Small intestine (tissue), 7 donors: ENCODE measurements around the gene DHRS12. TPM values are rescaled to one million over a fixed set of nuclear protein-coding genes. Genes with fewer than 3 reads are reported as not detected.

Experiments
- DNase-seq, 2 donors: peaks; one replicate each; pipeline versions ENCODE4 v3.0.0 to v3.0.0-alpha.2; 2013
- FAIRE-seq: peaks from 2 replicates; lab custom pipeline; 2012; peaks lifted over from hg19 to GRCh38; lab: Jason Lieb, UNC
- H3K27ac ChIP-seq, 3 donors: one replicate each; pipeline ENCODE4 v1.5.1; 2013; ENCODE audit warnings: low read length in 2 of 3, mild to moderate bottlenecking in 2 of 3, control low read depth in 1 of 3, inconsistent platforms in 1 of 3, low read depth in 1 of 3, moderate library complexity in 1 of 3
- H3K27me3 ChIP-seq, 3 donors: one replicate each; pipeline ENCODE4 v1.6.1; 2013; ENCODE audit warnings: low read length in 3 of 3, inconsistent platforms in 1 of 3; ENCODE audit not compliant: control insufficient read depth in 3 of 3, insufficient read depth in 3 of 3
- H3K36me3 ChIP-seq, 3 donors: one replicate each; pipeline ENCODE4 v1.6.1; 2013; ENCODE audit warnings: low read length in 3 of 3, inconsistent platforms in 1 of 3, low read depth in 1 of 3, mild to moderate bottlenecking in 1 of 3, moderate library complexity in 1 of 3; ENCODE audit not compliant: control insufficient read depth in 3 of 3, insufficient read depth in 2 of 3
- H3K4me1 ChIP-seq, 3 donors: one replicate each; pipeline ENCODE4 v1.6.1; 2013; ENCODE audit warnings: low read length in 2 of 3, inconsistent platforms in 1 of 3, low read depth in 1 of 3, mild to moderate bottlenecking in 1 of 3, moderate library complexity in 1 of 3; ENCODE audit not compliant: control insufficient read depth in 3 of 3, insufficient read depth in 2 of 3
- H3K4me3 ChIP-seq, 3 donors: one replicate each; pipeline ENCODE4 v1.5.1; 2013; ENCODE audit warnings: low read length in 3 of 3, control low read depth in 1 of 3, inconsistent platforms in 1 of 3, low read depth in 1 of 3, mild to moderate bottlenecking in 1 of 3, moderate library complexity in 1 of 3
- H3K9me3 ChIP-seq, 2 donors: one replicate each; pipeline ENCODE4 v1.6.1; 2013; ENCODE audit warnings: low read depth in 1 of 2, low read length in 1 of 2; ENCODE audit not compliant: control insufficient read depth in 2 of 2, insufficient read depth in 1 of 2
- WGBS, 3 donors: extraction: QIAGEN DNeasy Blood & Tissue Kit; methylation state at CpG; one replicate each; pipeline ENCODE4 v1.1.7; 2013; 5-methylcytosine and 5-hydroxymethylcytosine counted together
- polyA plus RNA-seq, 4 donors: library from polyadenylated mRNA; stranded (reverse) in 3 of 4; unstranded in 1 of 4; fragments of 200-250 nt in 3 of 4; fragments of 120-200 nt in 1 of 4; gene quantifications; one replicate each; pipeline versions ENCODE4 v1.2.1 to v1.2.3, GENCODE V29; 2013
- donor health status: healthy with polysubstance abuse.
- donor health status: control.
- donor health status: control.
- donor health status: Bipolar disorder and iron deficiency.
- donor health status: healthy.

DHRS12 gene
- polyA plus RNA-seq, 4 donors, result 9.3 to 26.4 (median 17.9) TPM

DNA sequence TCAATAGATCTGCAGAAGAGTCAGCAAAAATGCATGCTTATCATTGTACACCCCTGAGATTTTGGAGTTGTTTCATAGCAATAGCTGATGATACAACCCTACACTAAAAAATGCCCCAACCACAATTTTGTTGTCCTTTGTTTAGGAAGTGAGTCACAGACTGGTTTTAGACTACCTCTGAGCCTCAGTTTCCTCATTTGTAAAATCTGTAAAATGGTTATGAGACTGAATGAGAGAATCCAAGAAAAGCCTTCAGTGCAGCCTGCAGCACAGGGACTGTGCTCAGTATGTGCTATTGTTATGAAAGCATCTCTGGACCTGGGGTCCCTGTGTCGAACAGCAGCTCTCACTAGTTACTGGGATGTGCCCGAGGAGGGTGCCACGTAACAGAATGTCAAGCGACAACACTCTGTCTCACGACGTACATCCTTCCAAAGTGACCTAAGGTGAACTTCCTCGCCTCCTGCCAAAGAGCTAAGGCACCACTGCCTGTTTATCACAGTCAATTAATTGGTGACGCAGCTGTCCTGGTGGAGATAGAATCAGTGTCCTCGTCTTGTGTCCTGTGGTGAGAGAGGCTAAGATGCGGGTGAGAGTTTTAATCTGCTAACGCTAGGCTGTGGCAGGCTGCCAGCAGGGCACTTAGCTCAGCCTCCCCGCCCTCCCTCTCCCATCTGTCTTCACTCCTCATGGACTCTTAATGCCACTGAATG is 18.1 kb downstream of the DHRS12 start:
- Histone ChIP-seq H3K27me3 (no peaks in the 10 kb centered on the region), H3K4me1 (peaks cover 0 to 12% (median 9%) of the 10 kb centered on the region in 3 donors), H3K4me3 (no peak overlapping the region), H3K36me3 (peaks cover 0 to 8% (median 0%) of the 10 kb centered on the region in 3 donors), H3K9me3 (no peaks in the 10 kb centered on the region), H3K27ac (peak overlapping the region in 1 of 3 donors; percentile 32)
- FAIRE-seq (no peak), DNase-seq (peak; percentile 29 to 83)
- WGBS, 3 donors, result 19 to 41% (median 31%) methylated on average over 12 of the region's 12 CpGs

- no peak for DNase-seq
- peaks cover 0 to 12% (median under 1%) of the 10 kb centered on the region in 3 donors for H3K36me3 ChIP-seq
- H3K9me3 ChIP-seq, result no peaks in the 10 kb centered on the region
- H3K4me1 ChIP-seq, result peaks cover 0 to 12% (median 9%) of the 10 kb centered on the region in 3 donors
- no peaks in the 10 kb centered on the region for H3K27me3 ChIP-seq
- no peak for FAIRE-seq
- H3K27ac ChIP-seq, result no peak overlapping the region
- no peak overlapping the region for H3K4me3 ChIP-seq
- WGBS, 3 donors, result 80 to 95% (median 88%) methylated on average over 1 of the region's 1 CpG
Observed at GRCh38 chr13:51784097-51784496, 19.9 kb downstream of the DHRS12 start.

GRCh38 chr13:51783428-51784094 is 20.4 kb downstream of the DHRS12 start:
- FAIRE-seq (no peak), DNase-seq (peak in 1 of 2 donors; percentile 67)
- Histone ChIP-seq H3K36me3 (peaks cover 0 to 13% (median 2%) of the 10 kb centered on the region in 3 donors), H3K4me1 (peaks cover 0 to 12% (median 9%) of the 10 kb centered on the region in 3 donors), H3K4me3 (no peak overlapping the region), H3K9me3 (no peaks in the 10 kb centered on the region), H3K27me3 (no peaks in the 10 kb centered on the region), H3K27ac (no peak overlapping the region)
- 56 to 78% (median 65%) methylated on average over 9 of the region's 9 CpGs for WGBS, 3 donors

- DNase-seq (peak; percentile 23 to 74), FAIRE-seq (no peak)
- WGBS, 3 donors, result 40 to 72% (median 66%) methylated on average over 15 of the region's 15 CpGs
- Histone ChIP-seq H3K9me3 (no peaks in the 10 kb centered on the region), H3K36me3 (peaks cover 0 to 12% (median 2%) of the 10 kb centered on the region in 3 donors), H3K4me3 (no peak overlapping the region), H3K4me1 (peaks cover 0 to 12% (median 9%) of the 10 kb centered on the region in 3 donors), H3K27me3 (peaks cover 0 to under 1% (median 0%) of the 10 kb centered on the region in 3 donors), H3K27ac (no peak overlapping the region)
Observed at GRCh38 chr13:51782026-51782710, 21.8 kb downstream of the DHRS12 start.

- WGBS, 3 donors, result 59 to 78% (median 70%) methylated on average over 15 of the region's 15 CpGs
- H3K27me3 ChIP-seq, result peaks cover 0 to 3% (median 0%) of the 10 kb centered on the region in 3 donors
Observed at GRCh38 chr13:51781246-51782022, 22.5 kb downstream of the DHRS12 start.

DNA sequence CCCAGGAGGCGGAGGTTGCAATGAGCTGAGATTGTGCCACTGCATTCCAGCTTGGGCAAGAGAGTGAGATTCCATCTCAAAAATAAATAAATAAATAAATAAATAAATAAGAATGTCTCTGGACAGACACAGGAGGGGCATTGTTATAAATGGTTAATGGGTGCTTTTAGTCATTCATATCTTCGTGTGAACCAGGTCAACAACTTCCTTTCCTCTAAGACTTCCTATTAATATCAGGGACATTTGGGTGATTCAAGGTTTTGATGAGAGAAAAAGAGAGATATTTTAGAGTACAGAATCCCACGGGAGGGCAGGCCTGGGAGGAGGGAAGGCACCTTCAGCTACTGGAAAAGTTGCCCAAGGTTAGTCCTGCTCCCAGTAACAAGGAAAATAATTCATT is 23.9 kb downstream of the DHRS12 start:
- DNase-seq, result no peak
- H3K27ac ChIP-seq, result no peak overlapping the region
- peaks cover 0 to 3% (median 0%) of the 10 kb centered on the region in 3 donors for H3K27me3 ChIP-seq
- no peaks in the 10 kb centered on the region for H3K9me3 ChIP-seq
- H3K4me3 ChIP-seq, result no peak overlapping the region
- H3K4me1 ChIP-seq, result peaks cover 0 to 12% (median 9%) of the 10 kb centered on the region in 3 donors
- 79 to 80% (median 79%) methylated on average over 3 of the region's 3 CpGs for WGBS, 3 donors
- H3K36me3 ChIP-seq, result peaks cover 0 to 19% (median 2%) of the 10 kb centered on the region in 3 donors
- no peak for FAIRE-seq

More at GRCh38 chr13:51781246-51782022, 22.5 kb downstream of the DHRS12 start:
- Histone ChIP-seq H3K4me3 (no peak overlapping the region), H3K36me3 (peaks cover 0 to 18% (median 2%) of the 10 kb centered on the region in 3 donors), H3K27ac (no peak overlapping the region), H3K4me1 (peaks cover 0 to 12% (median 9%) of the 10 kb centered on the region in 3 donors), H3K9me3 (no peaks in the 10 kb centered on the region)
- DNase-seq, result peak in 1 of 2 donors; percentile 49
- FAIRE-seq, result no peak

DNA sequence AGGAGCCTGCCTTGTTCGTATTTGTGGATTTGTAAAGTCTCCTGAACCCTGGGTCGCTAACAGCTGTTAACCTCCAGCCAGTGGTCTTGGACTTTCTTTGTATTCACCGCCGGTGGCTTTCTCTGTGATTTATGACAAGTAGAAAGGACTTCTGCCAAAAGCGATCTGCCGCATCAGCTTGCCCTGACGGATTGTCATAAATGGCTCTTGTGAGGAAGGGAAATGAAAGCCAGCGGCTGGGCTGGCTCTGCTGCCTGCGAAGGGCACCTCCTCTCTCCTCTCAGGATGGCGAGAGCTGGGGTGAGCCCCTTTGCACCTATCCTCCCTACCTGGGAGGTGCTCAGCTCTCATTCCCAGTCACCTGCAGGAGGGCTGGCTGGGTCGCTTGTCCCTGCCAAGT is 25.6 kb downstream of the DHRS12 start:
- no peaks in the 10 kb centered on the region for H3K9me3 ChIP-seq
- no peak overlapping the region for H3K4me3 ChIP-seq
- no peak for DNase-seq
- peaks cover 0 to 9% (median 9%) of the 10 kb centered on the region in 3 donors for H3K4me1 ChIP-seq
- no peak for FAIRE-seq
- WGBS, 3 donors, result 35 to 65% (median 43%) methylated on average over 11 of the region's 11 CpGs
- H3K27ac ChIP-seq, result no peak overlapping the region
- H3K27me3 ChIP-seq, result peaks cover 0 to 3% (median 0%) of the 10 kb centered on the region in 3 donors
- peaks cover 0 to 22% (median 2%) of the 10 kb centered on the region in 3 donors for H3K36me3 ChIP-seq
